Osteoblast (primary cell): ENCODE data around the gene EVPLL. TPM values are rescaled to one million over a fixed set of nuclear protein-coding genes. Genes with fewer than 3 reads are reported as not detected.

ENCODE experiments used
- DNase-seq: peaks from one replicate; pipeline ENCODE4 v3.0.0; 2011; ENCODE audit warnings: low spot score, mixed read lengths; ENCODE audit not compliant: insufficient read length; ENCODE audit errors: missing footprints
- H2AFZ ChIP-seq: 2 replicates; pipeline ENCODE4 v1.6.0; 2011; ENCODE audit warnings: mild to moderate bottlenecking, low read length
- H3K27ac ChIP-seq: 2 replicates; pipeline ENCODE4 v1.5.1; 2011; ENCODE audit warnings: mild to moderate bottlenecking, low read depth, low read length, moderate library complexity
- H3K27me3 ChIP-seq: 2 replicates; pipeline ENCODE4 v1.6.0; 2012; ENCODE audit warnings: mild to moderate bottlenecking, control low read depth, inconsistent platforms, low read length, moderate library complexity; ENCODE audit not compliant: insufficient read depth
- H3K36me3 ChIP-seq: 2 replicates; pipeline ENCODE4 v1.5.1; 2011; ENCODE audit warnings: mild to moderate bottlenecking, low read length, control low read depth, moderate library complexity; ENCODE audit not compliant: insufficient read depth
- H3K4me1 ChIP-seq: 2 replicates; pipeline ENCODE4 v1.5.1; 2011; ENCODE audit warnings: mild to moderate bottlenecking, low read length, control low read depth, moderate library complexity; ENCODE audit not compliant: insufficient read depth
- H3K4me2 ChIP-seq: 2 replicates; pipeline ENCODE4 v1.6.0; 2011; ENCODE audit warnings: mild to moderate bottlenecking, low read length; ENCODE audit not compliant: insufficient read depth
- H3K4me3 ChIP-seq: fragments of 200-600 bp; sonication (generic); 3 replicates; pipeline ENCODE4 v1.5.1; 2012; ENCODE audit warnings: mild to moderate bottlenecking, low read length, inconsistent platforms; ENCODE audit not compliant: insufficient read depth
- H3K79me2 ChIP-seq: 2 replicates; pipeline ENCODE4 v1.6.0; 2012; ENCODE audit warnings: mild to moderate bottlenecking, low read length, control low read depth, inconsistent platforms; ENCODE audit not compliant: insufficient read depth
- H3K9me3 ChIP-seq: 2 replicates; pipeline ENCODE4 v1.5.1; 2011; ENCODE audit warnings: low read depth, low read length, control low read depth
- H4K20me1 ChIP-seq: 2 replicates; pipeline ENCODE4 v1.6.0; 2012; ENCODE audit warnings: mild to moderate bottlenecking, low read length, control low read depth; ENCODE audit not compliant: insufficient read depth
- CTCF ChIP-seq: IDR thresholded peaks from 2 replicates; pipeline ENCODE4 v1.5.1; 2011; ENCODE audit warnings: mild to moderate bottlenecking, low read depth, low read length, moderate library complexity; ENCODE audit errors: extremely low read depth
- total RNA-seq: library from RNA; depleted of rRNA; stranded (reverse); fragments of >200 nt; gene quantifications from 2 replicates; pipeline ENCODE4 v1.2.3, GENCODE V29; 2012

The EVPLL gene
- total RNA-seq, 1 donor, result not detected

GRCh38 chr17:18360518-18360917 lies 17.1 kb upstream of the EVPLL start:
- Histone ChIP-seq H4K20me1 (no peaks in the 10 kb centered on the region), H3K36me3 (no peaks in the 10 kb centered on the region), H3K9me3 (no peaks in the 10 kb centered on the region), H3K27ac (no peak overlapping the region), H3K4me2 (no peak overlapping the region), H3K4me1 (peaks cover 13% of the 10 kb centered on the region), H2AFZ (no peak overlapping the region), H3K4me3 (no peak overlapping the region), H3K79me2 (peaks cover 11% of the 10 kb centered on the region), H3K27me3 (no peaks in the 10 kb centered on the region)
- TF ChIP-seq CTCF, result no peak
- DNase-seq, result no peak

GRCh38 chr17:18361837-18362697 lies 15.5 kb upstream of the EVPLL start:
- TF ChIP-seq CTCF, result no peak
- Histone ChIP-seq H3K36me3 (no peaks in the 10 kb centered on the region), H3K27ac (no peak overlapping the region), H3K27me3 (no peaks in the 10 kb centered on the region), H2AFZ (peak overlapping the region; percentile 87), H3K4me2 (peak overlapping the region; percentile 81), H3K4me1 (peaks cover 9% of the 10 kb centered on the region), H4K20me1 (no peaks in the 10 kb centered on the region), H3K9me3 (no peaks in the 10 kb centered on the region), H3K4me3 (peak overlapping the region; percentile 83), H3K79me2 (peaks cover 11% of the 10 kb centered on the region)
- DNase-seq, result no peak

GRCh38 chr17:18362698-18363100 lies 14.9 kb upstream of the EVPLL start:
- TF ChIP-seq CTCF, result no peak
- no peaks in the 10 kb centered on the region for H3K9me3 ChIP-seq
- H3K4me2 ChIP-seq, result peak overlapping the region; percentile 81
- peaks cover 4% of the 10 kb centered on the region for H3K4me1 ChIP-seq
- H4K20me1 ChIP-seq, result no peaks in the 10 kb centered on the region
- no peaks in the 10 kb centered on the region for H3K27me3 ChIP-seq
- DNase-seq, result peak; percentile 81
- H3K27ac ChIP-seq, result peak overlapping the region; percentile 39
- no peaks in the 10 kb centered on the region for H3K36me3 ChIP-seq
- H3K4me3 ChIP-seq, result peak overlapping the region; percentile 83
- H3K79me2 ChIP-seq, result peaks cover 11% of the 10 kb centered on the region
- H2AFZ ChIP-seq, result peak overlapping the region; percentile 87
